Right atrium auricular region (tissue), 2 donors: Measurements from ENCODE around the gene SFPQ. TPM values are rescaled to one million over a fixed set of nuclear protein-coding genes. Genes with fewer than 3 reads are reported as not detected.
A peak's percentile ranks its signal among the peaks of the same experiment; 100 is the strongest.
"Not testable (repeated sequence)": the region's sequence is repeated elsewhere in the genome, so short reads cannot be mapped to it uniquely, and the experiment has no call there.

ENCODE experiments used
- DNase-seq: peaks from one replicate; pipeline ENCODE4 v3.0.0-alpha.2; 2019; ENCODE audit warnings: low spot score
- H3K27ac ChIP-seq, 2 donors: fragments of 200-600 bp; sonication (generic); 1 replicate in 1 of 2; 2 replicates in 1 of 2; pipeline ENCODE4 v1.5.1; 2016 to 2019
- H3K27me3 ChIP-seq, 2 donors: fragments of 200-600 bp; sonication (generic); one replicate each; pipeline versions ENCODE4 v1.5.1 to v1.6.0; 2017 to 2019
- H3K36me3 ChIP-seq: fragments of 200-600 bp; sonication (generic); one replicate; pipeline ENCODE4 v1.5.1; 2016
- H3K4me1 ChIP-seq, 2 donors: fragments of 200-600 bp; sonication (generic); one replicate each; pipeline versions ENCODE4 v1.5.1 to v1.6.0; 2017 to 2019
- H3K4me3 ChIP-seq, 2 donors: fragments of 200-600 bp; sonication (generic); 1 replicate in 1 of 2; 2 replicates in 1 of 2; pipeline ENCODE4 v1.5.1; 2017 to 2019; ENCODE audit warnings: mild to moderate bottlenecking in 1 of 2, moderate library complexity in 1 of 2
- H3K9me3 ChIP-seq, 2 donors: fragments of 200-600 bp; sonication (generic); one replicate each; pipeline ENCODE4 v1.5.1; 2019
- CTCF ChIP-seq, 2 donors: fragments of 200-600 bp; sonication (generic); IDR thresholded peaks; one replicate each; pipeline ENCODE4 v1.5.1; 2019; ENCODE audit warnings: antibody characterized with exemption in 2 of 2
- total RNA-seq, 2 donors: library from RNA; depleted of rRNA; stranded (reverse); fragments of >200 nt; gene quantifications; one replicate each; pipeline ENCODE4 v1.1.0, GENCODE V29; 2016

SFPQ gene, protein sequence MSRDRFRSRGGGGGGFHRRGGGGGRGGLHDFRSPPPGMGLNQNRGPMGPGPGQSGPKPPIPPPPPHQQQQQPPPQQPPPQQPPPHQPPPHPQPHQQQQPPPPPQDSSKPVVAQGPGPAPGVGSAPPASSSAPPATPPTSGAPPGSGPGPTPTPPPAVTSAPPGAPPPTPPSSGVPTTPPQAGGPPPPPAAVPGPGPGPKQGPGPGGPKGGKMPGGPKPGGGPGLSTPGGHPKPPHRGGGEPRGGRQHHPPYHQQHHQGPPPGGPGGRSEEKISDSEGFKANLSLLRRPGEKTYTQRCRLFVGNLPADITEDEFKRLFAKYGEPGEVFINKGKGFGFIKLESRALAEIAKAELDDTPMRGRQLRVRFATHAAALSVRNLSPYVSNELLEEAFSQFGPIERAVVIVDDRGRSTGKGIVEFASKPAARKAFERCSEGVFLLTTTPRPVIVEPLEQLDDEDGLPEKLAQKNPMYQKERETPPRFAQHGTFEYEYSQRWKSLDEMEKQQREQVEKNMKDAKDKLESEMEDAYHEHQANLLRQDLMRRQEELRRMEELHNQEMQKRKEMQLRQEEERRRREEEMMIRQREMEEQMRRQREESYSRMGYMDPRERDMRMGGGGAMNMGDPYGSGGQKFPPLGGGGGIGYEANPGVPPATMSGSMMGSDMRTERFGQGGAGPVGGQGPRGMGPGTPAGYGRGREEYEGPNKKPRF
- 10 to 100 TPM; 52.0 to 80.8 TPM for total RNA-seq

DNA sequence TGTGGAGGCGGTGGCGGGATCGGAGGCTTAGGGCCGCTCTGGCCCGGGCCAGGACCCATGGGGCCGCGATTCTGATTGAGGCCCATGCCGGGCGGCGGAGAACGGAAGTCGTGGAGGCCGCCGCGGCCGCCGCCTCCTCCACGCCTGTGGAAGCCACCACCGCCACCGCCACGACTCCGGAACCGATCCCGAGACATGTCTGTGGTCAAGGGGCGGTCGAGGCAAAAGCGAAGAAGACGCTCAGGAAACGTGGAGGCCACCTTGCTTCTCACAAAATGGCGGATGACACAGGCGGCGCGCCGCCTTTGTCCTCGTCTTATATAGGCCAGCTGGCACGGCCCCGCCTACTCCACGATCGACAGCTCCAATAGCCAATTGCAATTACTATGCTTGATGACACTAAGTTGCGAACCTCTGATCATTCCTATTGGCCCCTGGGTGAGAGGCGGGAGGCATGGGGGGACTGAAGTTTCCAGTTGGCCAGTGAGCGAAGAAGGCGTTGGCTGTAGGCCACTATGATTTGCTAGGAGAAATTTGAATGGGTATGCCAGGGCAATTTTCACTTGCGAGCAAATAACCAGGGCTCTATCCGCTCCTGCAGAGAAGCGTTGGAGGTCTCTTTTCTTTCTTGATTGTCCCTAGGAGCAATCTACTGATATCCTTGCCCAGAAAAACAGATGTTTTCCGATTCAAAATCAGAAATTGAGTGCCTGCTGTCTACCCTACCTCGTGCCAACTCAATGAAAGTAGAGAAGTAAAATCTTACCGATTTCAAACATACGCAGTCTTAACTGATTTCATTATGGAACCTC is at the start of gene SFPQ:
Gene SFPQ (minus strand): TSS at position 293 of the 812 bp plus-strand sequence. CDS start 96 bp downstream, at position 197.
- Histone ChIP-seq H3K36me3 (peaks cover 36% of the 10 kb centered on the region), H3K9me3 (no peaks in the 10 kb centered on the region)
- TF ChIP-seq CTCF (IDR thresholded peaks at IDR 0.05) = no peak

DNA sequence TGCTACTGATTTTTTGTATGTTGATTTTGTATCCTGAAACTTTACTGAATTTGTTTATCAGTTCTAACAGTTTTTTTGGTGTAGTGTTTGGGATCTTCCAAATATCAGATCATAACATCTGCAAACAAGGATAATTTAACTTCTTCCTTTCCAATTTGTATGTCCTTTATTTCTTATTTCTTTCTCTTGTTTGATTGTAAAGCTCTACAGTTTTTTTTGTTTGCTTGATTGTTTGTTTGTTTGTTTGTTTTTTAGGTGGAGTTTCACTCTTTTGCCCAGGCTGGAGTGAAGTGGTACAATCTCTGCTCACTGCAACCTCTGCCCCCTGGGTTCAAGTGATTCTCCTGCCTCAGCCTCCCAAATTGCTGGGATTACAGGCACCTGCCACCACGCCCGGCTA is 43.8 kb upstream of the SFPQ start:
- not testable (repeated sequence) for H3K27me3 ChIP-seq

More for the DNA sequence above, at the start of gene SFPQ:
- Histone ChIP-seq H3K27ac (peak within 1 kb of the TSS; percentile 99 to 100), H3K4me3 (peak within 1 kb of the TSS; percentile 91 to 100), H3K4me1 (peaks cover 0 to 40% of the 10 kb centered on the region in 2 donors), H3K27me3 (no peaks in the 10 kb centered on the region)
- peak; percentile 99 for DNase-seq

GRCh38 chr1:35231287-35231686 is 38.3 kb upstream of the SFPQ start:
- H3K36me3 ChIP-seq = no peaks in the 10 kb centered on the region
- no peak overlapping the region for H3K27ac ChIP-seq
- no peaks in the 10 kb centered on the region for H3K4me1 ChIP-seq
- DNase-seq = no peak
- no peaks in the 10 kb centered on the region for H3K27me3 ChIP-seq
- TF ChIP-seq CTCF (IDR thresholded peaks at IDR 0.05) = no peak
- H3K9me3 ChIP-seq = no peaks in the 10 kb centered on the region
- H3K4me3 ChIP-seq = no peak overlapping the region

More for the DNA sequence above, 43.8 kb upstream of the SFPQ start:
- H3K4me1 ChIP-seq, H3K36me3 ChIP-seq, DNase-seq, H3K4me3 ChIP-seq, H3K27ac ChIP-seq, H3K9me3 ChIP-seq: not testable (repeated sequence)

DNA sequence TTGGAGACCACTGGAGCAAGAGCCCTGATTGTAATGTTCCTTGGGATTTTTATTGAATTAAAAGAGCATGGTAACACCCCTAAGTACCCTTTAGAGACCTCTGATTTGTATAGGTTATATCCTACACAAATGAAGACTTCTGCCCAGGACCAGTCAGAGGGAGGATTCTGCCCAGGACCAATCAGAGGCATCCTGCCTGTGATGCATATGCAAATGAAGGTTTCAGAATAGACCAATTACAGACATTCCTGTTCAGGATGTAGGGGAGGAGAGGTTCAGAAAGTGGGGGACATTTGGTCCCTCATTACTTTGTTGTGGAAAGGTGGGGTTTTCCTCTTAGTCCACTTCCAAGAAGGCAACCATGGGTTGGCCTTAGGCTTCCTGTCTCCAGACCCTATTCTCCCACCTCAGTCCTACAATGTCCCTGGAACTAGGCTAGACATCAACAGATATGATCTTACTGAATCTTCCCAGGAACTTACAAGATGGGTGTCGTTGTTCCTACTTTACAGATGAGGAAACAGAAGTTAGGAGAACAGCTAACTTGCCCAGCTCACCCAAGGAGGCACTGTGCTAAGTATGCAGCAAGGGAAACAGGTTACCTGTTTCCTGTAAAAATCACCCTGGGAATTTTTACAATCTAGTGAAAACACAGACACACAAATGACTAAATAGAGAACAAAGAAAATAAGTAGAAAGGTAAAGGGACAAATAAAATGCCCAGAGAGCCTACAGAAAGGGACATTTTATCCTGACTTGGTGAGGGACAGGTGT is 36.8 kb upstream of the SFPQ start:
- no peak for DNase-seq
- no peaks in the 10 kb centered on the region for H3K36me3 ChIP-seq
- H3K4me1 ChIP-seq = no peaks in the 10 kb centered on the region

DNA sequence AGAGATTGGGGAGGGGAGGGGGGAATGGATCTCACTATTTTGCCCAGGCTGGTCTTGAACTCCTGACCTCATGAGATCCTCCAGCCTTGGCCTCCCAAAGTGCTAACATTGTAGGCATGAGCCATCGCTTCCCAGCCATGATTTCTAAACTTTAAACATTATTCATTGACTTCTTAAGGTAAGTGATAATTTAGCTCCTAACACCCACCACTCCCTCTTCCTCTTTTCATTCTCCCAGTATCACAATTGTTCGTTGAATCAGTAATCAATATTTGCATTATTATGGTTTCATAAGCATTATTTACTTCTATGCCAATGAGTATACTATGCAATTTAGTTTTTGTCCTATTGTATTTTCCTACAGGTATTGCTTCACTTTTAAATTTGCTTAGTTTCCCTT is 33.6 kb upstream of the SFPQ start:
- Histone ChIP-seq H3K36me3 (no peaks in the 10 kb centered on the region), H3K9me3 (no peaks in the 10 kb centered on the region), H3K4me3 (no peak overlapping the region), H3K27me3 (no peaks in the 10 kb centered on the region), H3K4me1 (no peaks in the 10 kb centered on the region), H3K27ac (no peak overlapping the region)
- no peak for DNase-seq
- no peak for TF ChIP-seq CTCF (IDR thresholded peaks at IDR 0.05)

More for the DNA sequence above, 36.8 kb upstream of the SFPQ start:
- no peak overlapping the region for H3K4me3 ChIP-seq
- H3K27ac ChIP-seq = no peak overlapping the region
- H3K9me3 ChIP-seq = no peaks in the 10 kb centered on the region
- H3K27me3 ChIP-seq = no peaks in the 10 kb centered on the region
- no peak for TF ChIP-seq CTCF (IDR thresholded peaks at IDR 0.05)
